HEK293 (cell line): ENCODE data around the gene CROCC.

Experiments
- CTCF ChIA-PET: fragments of 350-600 bp; formaldehyde crosslinking; extraction: SDS; loops from one replicate; lab custom pipeline; 2021; ENCODE audit warnings: antibody characterized with exemption; lab: Yijun Ruan, JAX
- POLR2A ChIA-PET: fragments of 300-600 bp; formaldehyde crosslinking; extraction: SDS; loops from one replicate; lab custom pipeline; 2020; ENCODE audit warnings: antibody characterized with exemption, inconsistent platforms; lab: Yijun Ruan, JAX
- H3K27ac ChIP-seq: fragments of 200-500 bp; sonication (Bioruptor generic); 2 replicates; pipeline ENCODE4 v1.5.1; 2014; ENCODE audit warnings: low read depth, low read length, control low read depth, inconsistent platforms; ENCODE audit errors: extremely low read depth
- H3K36me3 ChIP-seq, 2 experiments: fragments of 200-500 bp in 1 of 2; sonication (Bioruptor generic) in 1 of 2; 1 replicate in 1 of 2; 2 replicates in 1 of 2; pipeline ENCODE4 v1.5.1; 2014 to 2017; ENCODE audit warnings: inconsistent platforms in 2 of 2, low read length in 2 of 2; ENCODE audit not compliant: control insufficient read depth in 2 of 2, insufficient read depth in 1 of 2
- H3K4me1 ChIP-seq: fragments of 200-500 bp; sonication (Bioruptor generic); 2 replicates; pipeline ENCODE4 v1.5.1; 2014; ENCODE audit warnings: mild to moderate bottlenecking, low read length, inconsistent platforms; ENCODE audit not compliant: control insufficient read depth, insufficient read depth
- H3K4me3 ChIP-seq: 2 replicates; pipeline ENCODE4 v1.5.1; 2011; ENCODE audit warnings: low read depth, mild to moderate bottlenecking, control low read depth, low read length, moderate library complexity
- H3K9me3 ChIP-seq: fragments of 200-500 bp; sonication (Bioruptor generic); 2 replicates; pipeline ENCODE4 v1.5.1; 2014; ENCODE audit warnings: low read depth, low read length, inconsistent platforms; ENCODE audit not compliant: control insufficient read depth, insufficient read depth
- BCL11A ChIP-seq: fragments of 450-650 bp; formaldehyde crosslinking; IDR thresholded peaks from 2 replicates; pipeline ENCODE4 v1.5.1; 2016; ENCODE audit warnings: low read depth, missing biosample characterization, missing genetic modification characterization
- GLI4 ChIP-seq: fragments of 450-650 bp; formaldehyde crosslinking; IDR thresholded peaks from 2 replicates; pipeline ENCODE4 v1.5.1; 2016; ENCODE audit warnings: missing biosample characterization, missing genetic modification characterization
- MYNN ChIP-seq: fragments of 450-650 bp; formaldehyde crosslinking; IDR thresholded peaks from 2 replicates; pipeline ENCODE4 v1.5.1; 2016; ENCODE audit warnings: missing biosample characterization, missing genetic modification characterization, borderline replicate concordance
- PBX3 ChIP-seq: sonication (generic); formaldehyde crosslinking; IDR thresholded peaks from 2 replicates; pipeline ENCODE4 v1.8.1; 2022; ENCODE audit warnings: mild to moderate bottlenecking, moderate library complexity, missing genetic modification reagents
- SALL2 ChIP-seq: fragments of 450-650 bp; formaldehyde crosslinking; IDR thresholded peaks from 2 replicates; pipeline ENCODE4 v1.5.0; 2017; ENCODE audit warnings: missing biosample characterization, mild to moderate bottlenecking, missing genetic modification characterization, borderline replicate concordance
- SP3 ChIP-seq: fragments of 450-650 bp; formaldehyde crosslinking; IDR thresholded peaks from 2 replicates; pipeline ENCODE4 v1.5.1; 2016; ENCODE audit warnings: missing biosample characterization, missing genetic modification characterization
- ZBTB21 ChIP-seq: fragments of 450-650 bp; formaldehyde crosslinking; IDR thresholded peaks from 2 replicates; pipeline ENCODE4 v1.5.1; 2017; ENCODE audit warnings: missing biosample characterization, missing genetic modification characterization
- ZBTB7A ChIP-seq: fragments of 450-650 bp; formaldehyde crosslinking; IDR thresholded peaks from 2 replicates; pipeline ENCODE4 v1.5.1; 2016; ENCODE audit warnings: low read depth, missing biosample characterization, missing genetic modification characterization
- ZFP69B ChIP-seq: fragments of 450-650 bp; formaldehyde crosslinking; IDR thresholded peaks from 2 replicates; pipeline ENCODE4 v1.5.1; 2016; ENCODE audit warnings: missing biosample characterization, missing genetic modification characterization
- ZNF114 ChIP-seq: fragments of 450-650 bp; formaldehyde crosslinking; IDR thresholded peaks from 2 replicates; pipeline ENCODE4 v1.5.0; 2017; ENCODE audit warnings: missing biosample characterization, missing genetic modification characterization
- ZNF214 ChIP-seq: fragments of 450-650 bp; formaldehyde crosslinking; IDR thresholded peaks from 2 replicates; pipeline ENCODE4 v1.5.1; 2017; ENCODE audit warnings: missing biosample characterization, mild to moderate bottlenecking, missing genetic modification characterization, borderline replicate concordance
- ZNF248 ChIP-seq: fragments of 450-650 bp; formaldehyde crosslinking; IDR thresholded peaks from 2 replicates; pipeline ENCODE4 v1.5.1; 2017; ENCODE audit warnings: missing biosample characterization, missing genetic modification characterization
- ZNF266 ChIP-seq: fragments of 450-650 bp; formaldehyde crosslinking; IDR thresholded peaks from 2 replicates; pipeline ENCODE4 v1.5.1; 2016; ENCODE audit warnings: missing biosample characterization, missing genetic modification characterization, low read depth
- ZNF449 ChIP-seq: fragments of 450-650 bp; formaldehyde crosslinking; IDR thresholded peaks from 2 replicates; pipeline ENCODE4 v1.5.1; 2017; ENCODE audit warnings: missing biosample characterization, mild to moderate bottlenecking, missing genetic modification characterization, moderate library complexity
- ZNF544 ChIP-seq: fragments of 450-650 bp; formaldehyde crosslinking; IDR thresholded peaks from 2 replicates; pipeline ENCODE4 v1.5.0; 2017; ENCODE audit warnings: missing biosample characterization, missing genetic modification characterization
- ZNF610 ChIP-seq: fragments of 450-650 bp; formaldehyde crosslinking; IDR thresholded peaks from 2 replicates; pipeline ENCODE4 v1.5.1; 2016; ENCODE audit warnings: missing biosample characterization, missing genetic modification characterization, borderline replicate concordance
- ZNF670 ChIP-seq: fragments of 450-650 bp; formaldehyde crosslinking; IDR thresholded peaks from 2 replicates; pipeline ENCODE4 v1.5.1; 2016; ENCODE audit warnings: missing biosample characterization, missing genetic modification characterization, low read depth
- ZNF785 ChIP-seq: fragments of 450-650 bp; formaldehyde crosslinking; IDR thresholded peaks from 2 replicates; pipeline ENCODE4 v1.5.1; 2016; ENCODE audit warnings: missing biosample characterization, missing genetic modification characterization
- ZNF792 ChIP-seq: fragments of 450-650 bp; formaldehyde crosslinking; IDR thresholded peaks from 2 replicates; pipeline ENCODE4 v1.5.1; 2016; ENCODE audit warnings: missing biosample characterization, missing genetic modification characterization
- ZNF830 ChIP-seq: fragments of 450-650 bp; IDR thresholded peaks from 2 replicates; pipeline ENCODE4 v1.5.0; 2018; ENCODE audit warnings: missing biosample characterization, missing genetic modification characterization, low read depth, mild to moderate bottlenecking, moderate library complexity
- TF ChIP-seq, protein P1 (sequence below): fragments of 450-650 bp; formaldehyde crosslinking; IDR thresholded peaks from 2 replicates; pipeline ENCODE4 v1.5.1; 2016; ENCODE audit warnings: missing biosample characterization, missing genetic modification characterization
- TF ChIP-seq, protein P2 (sequence below): IDR thresholded peaks from 2 replicates; pipeline ENCODE4 v1.6.1; 2011; ENCODE audit warnings: mild to moderate bottlenecking, low read depth, low read length, borderline replicate concordance
- TF ChIP-seq, protein P3 (sequence below): fragments of 450-650 bp; formaldehyde crosslinking; IDR thresholded peaks from 2 replicates; pipeline ENCODE4 v1.5.1; 2016; ENCODE audit warnings: missing biosample characterization, missing genetic modification characterization, borderline replicate concordance

The CROCC gene

GRCh38 chr1:16955186-16955585 lies 33.5 kb downstream of the CROCC start (continued):
- no peak for TF ChIP-seq ZNF449 (tag by site-specific recombination)
- no peak for TF ChIP-seq GLI4
- TF ChIP-seq ZBTB21, result no peak
- TF ChIP-seq PBX3, result no peak
- TF ChIP-seq ZNF670 (tag by site-specific recombination), result no peak
- no peak for TF ChIP-seq BCL11A
- TF ChIP-seq ZNF544 (tag by site-specific recombination), result no peak
- TF ChIP-seq MYNN, result no peak
- no peak for TF ChIP-seq ZNF266 (tag by site-specific recombination)
- no peak for TF ChIP-seq ZBTB7A (tag by site-specific recombination)
- no peak for TF ChIP-seq ZNF248

DNA sequence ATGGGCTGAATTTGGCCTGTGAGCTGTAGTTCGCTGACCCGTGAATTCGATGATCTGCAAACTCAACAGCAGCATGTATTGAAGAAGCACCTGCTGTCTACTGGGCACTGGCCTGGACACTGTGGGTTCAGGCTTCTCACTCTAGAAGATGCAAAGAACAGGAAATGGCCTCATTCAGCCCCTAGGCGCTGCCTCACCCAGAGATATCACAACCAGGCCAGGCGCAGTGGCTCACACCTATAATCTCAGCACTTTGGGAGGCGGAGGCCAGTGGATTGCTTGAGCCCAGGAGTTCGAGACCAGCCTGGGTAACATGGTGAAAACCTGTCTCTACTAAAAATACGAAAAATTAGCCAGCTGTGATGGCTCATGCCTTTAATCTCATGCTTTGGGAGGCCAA lies 35.0 kb downstream of the CROCC start:
- H3K27ac ChIP-seq, result no peak overlapping the region
- POLR2A ChIA-PET, result no interaction called here
- CTCF ChIA-PET, result interaction anchor here (0.6 to 1.5 kb wide), 7 partner anchors 13 to 546 kb away, joined by 3 to 6 read pairs (median 4); no protein-coding TSS in a partner anchor
- no peak overlapping the region for H3K4me3 ChIP-seq
- H3K36me3 ChIP-seq, result peaks cover 0 to 31% of the 10 kb centered on the region in 2 experiments; a peak in 1 of 3 replicates
- H3K4me1 ChIP-seq, result peaks cover 3% of the 10 kb centered on the region; the same call in 1 of the 2 replicates
- H3K9me3 ChIP-seq, result no peaks in the 10 kb centered on the region
- TF ChIP-seq SP3 (tag by site-specific recombination) (no peak), ZNF214 (no peak), PBX3 (no peak), SALL2 (tag by site-specific recombination) (no peak), ZFP69B (tag by site-specific recombination) (no peak), ZNF610 (tag by site-specific recombination) (no peak), ZNF792 (tag by site-specific recombination) (no peak), ZNF785 (no peak), ZBTB7A (tag by site-specific recombination) (no peak), ZNF114 (tag by site-specific recombination) (no peak), ZNF830 (tag by site-specific recombination) (no peak)
- TF ChIP-seq, protein P1, sequence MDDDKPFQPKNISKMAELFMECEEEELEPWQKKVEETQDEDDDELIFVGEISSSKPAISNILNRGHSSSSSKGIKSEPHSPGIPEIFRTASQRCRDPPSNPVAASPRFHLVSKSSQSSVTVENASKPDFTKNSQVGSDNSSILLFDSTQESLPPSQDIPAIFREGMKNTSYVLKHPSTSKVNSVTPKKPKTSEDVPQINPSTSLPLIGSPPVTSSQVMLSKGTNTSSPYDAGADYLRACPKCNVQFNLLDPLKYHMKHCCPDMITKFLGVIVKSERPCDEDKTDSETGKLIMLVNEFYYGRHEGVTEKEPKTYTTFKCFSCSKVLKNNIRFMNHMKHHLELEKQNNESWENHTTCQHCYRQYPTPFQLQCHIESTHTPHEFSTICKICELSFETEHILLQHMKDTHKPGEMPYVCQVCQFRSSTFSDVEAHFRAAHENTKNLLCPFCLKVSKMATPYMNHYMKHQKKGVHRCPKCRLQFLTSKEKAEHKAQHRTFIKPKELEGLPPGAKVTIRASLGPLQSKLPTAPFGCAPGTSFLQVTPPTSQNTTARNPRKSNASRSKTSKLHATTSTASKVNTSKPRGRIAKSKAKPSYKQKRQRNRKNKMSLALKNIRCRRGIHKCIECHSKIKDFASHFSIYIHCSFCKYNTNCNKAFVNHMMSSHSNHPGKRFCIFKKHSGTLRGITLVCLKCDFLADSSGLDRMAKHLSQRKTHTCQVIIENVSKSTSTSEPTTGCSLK (tag by site-specific recombination), result no peak
- TF ChIP-seq, protein P2, sequence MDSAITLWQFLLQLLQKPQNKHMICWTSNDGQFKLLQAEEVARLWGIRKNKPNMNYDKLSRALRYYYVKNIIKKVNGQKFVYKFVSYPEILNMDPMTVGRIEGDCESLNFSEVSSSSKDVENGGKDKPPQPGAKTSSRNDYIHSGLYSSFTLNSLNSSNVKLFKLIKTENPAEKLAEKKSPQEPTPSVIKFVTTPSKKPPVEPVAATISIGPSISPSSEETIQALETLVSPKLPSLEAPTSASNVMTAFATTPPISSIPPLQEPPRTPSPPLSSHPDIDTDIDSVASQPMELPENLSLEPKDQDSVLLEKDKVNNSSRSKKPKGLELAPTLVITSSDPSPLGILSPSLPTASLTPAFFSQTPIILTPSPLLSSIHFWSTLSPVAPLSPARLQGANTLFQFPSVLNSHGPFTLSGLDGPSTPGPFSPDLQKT, result no peak
- TF ChIP-seq, protein P3, sequence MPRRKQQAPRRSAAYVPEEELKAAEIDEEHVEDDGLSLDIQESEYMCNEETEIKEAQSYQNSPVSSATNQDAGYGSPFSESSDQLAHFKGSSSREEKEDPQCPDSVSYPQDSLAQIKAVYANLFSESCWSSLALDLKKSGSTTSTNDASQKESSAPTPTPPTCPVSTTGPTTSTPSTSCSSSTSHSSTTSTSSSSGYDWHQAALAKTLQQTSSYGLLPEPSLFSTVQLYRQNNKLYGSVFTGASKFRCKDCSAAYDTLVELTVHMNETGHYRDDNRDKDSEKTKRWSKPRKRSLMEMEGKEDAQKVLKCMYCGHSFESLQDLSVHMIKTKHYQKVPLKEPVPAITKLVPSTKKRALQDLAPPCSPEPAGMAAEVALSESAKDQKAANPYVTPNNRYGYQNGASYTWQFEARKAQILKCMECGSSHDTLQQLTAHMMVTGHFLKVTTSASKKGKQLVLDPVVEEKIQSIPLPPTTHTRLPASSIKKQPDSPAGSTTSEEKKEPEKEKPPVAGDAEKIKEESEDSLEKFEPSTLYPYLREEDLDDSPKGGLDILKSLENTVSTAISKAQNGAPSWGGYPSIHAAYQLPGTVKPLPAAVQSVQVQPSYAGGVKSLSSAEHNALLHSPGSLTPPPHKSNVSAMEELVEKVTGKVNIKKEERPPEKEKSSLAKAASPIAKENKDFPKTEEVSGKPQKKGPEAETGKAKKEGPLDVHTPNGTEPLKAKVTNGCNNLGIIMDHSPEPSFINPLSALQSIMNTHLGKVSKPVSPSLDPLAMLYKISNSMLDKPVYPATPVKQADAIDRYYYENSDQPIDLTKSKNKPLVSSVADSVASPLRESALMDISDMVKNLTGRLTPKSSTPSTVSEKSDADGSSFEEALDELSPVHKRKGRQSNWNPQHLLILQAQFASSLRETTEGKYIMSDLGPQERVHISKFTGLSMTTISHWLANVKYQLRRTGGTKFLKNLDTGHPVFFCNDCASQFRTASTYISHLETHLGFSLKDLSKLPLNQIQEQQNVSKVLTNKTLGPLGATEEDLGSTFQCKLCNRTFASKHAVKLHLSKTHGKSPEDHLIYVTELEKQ (tag by site-specific recombination), result no peak
- TF ChIP-seq, all 188 proteins: peak for 0
